H1 (cell line): ENCODE results near the gene ANAPC7. TPM values are rescaled to one million over a fixed set of nuclear protein-coding genes. Genes with fewer than 3 reads are reported as not detected.

ENCODE experiments used
- BRCA1 ChIP-seq: IDR thresholded peaks from 2 replicates; pipeline ENCODE4 v1.6.1; 2012; ENCODE audit warnings: low read depth, low read length, improper control_type of control experiment
- EP300 ChIP-seq, 2 experiments: IDR thresholded peaks; 1 replicate in 1 of 2; 2 replicates in 1 of 2; pipeline ENCODE4 v1.6.1; 2011 to 2012; ENCODE audit warnings: low read depth in 2 of 2, low read length in 2 of 2, mild to moderate bottlenecking in 2 of 2, borderline replicate concordance in 1 of 2, inconsistent platforms in 1 of 2, moderate library complexity in 1 of 2
- HDAC2 ChIP-seq, 2 experiments: fragments of 300-600 bp in 1 of 2; sonication (generic) in 1 of 2; IDR thresholded peaks; 2 replicates each; pipeline ENCODE4 v1.6.1; 2011 to 2012; ENCODE audit warnings: low read depth in 2 of 2, low read length in 2 of 2, mild to moderate bottlenecking in 2 of 2, moderate library complexity in 2 of 2, borderline replicate concordance in 1 of 2, inconsistent platforms in 1 of 2
- TAF7 ChIP-seq: optimal IDR thresholded peaks from 2 replicates; pipeline ENCODE3; 2011; ENCODE audit warnings: low read depth, mild to moderate bottlenecking, inconsistent platforms, low read length, moderate library complexity, borderline replicate concordance
- TBP ChIP-seq: IDR thresholded peaks from 2 replicates; pipeline ENCODE4 v1.6.1; 2011; ENCODE audit warnings: low read depth, low read length, improper control_type of control experiment
- polyA plus RNA-seq, 7 experiments: library from polyadenylated mRNA; depleted of rRNA in 3 of 7; stranded (reverse) in 5 of 7; unstranded in 2 of 7; fragments of >200 nt in 5 of 7; fragments of 200-250 nt in 2 of 7; gene quantifications; 1 replicate in 5 of 7; 2 replicates in 1 of 7; 4 replicates in 1 of 7; pipeline versions ENCODE4 v1.2.1 to v1.2.3, GENCODE V29; 2011 to 2013; ENCODE audit warnings: missing spikeins in 2 of 7, mixed read lengths in 2 of 7
- total RNA-seq: library from RNA; stranded (reverse); fragmentation: NEBNext Ultra II Directional; extraction: Animal tissue kit (Norgen Biotek cat#: 25700); gene quantifications from 2 replicates; pipeline ENCODE4 v1.2.1, GENCODE V29; 2021

ANAPC7 gene
- total and polyA plus RNA-seq, 2 of the 8 experiments (the other 6 are each of a cell fraction or from before 2014, with no cell fraction given): 72.8 to 105 TPM

GRCh38 chr12:110426406-110426805 lies 22.9 kb upstream of the ANAPC7 start (continued):
- no peak for TF ChIP-seq BRCA1
- no peak for TF ChIP-seq TAF7
- no peak for TF ChIP-seq TBP
- TF ChIP-seq HDAC2 (IDR thresholded peaks at IDR 0.05; ENCODE audit: borderline replicate concordance in 1 of 2, low read depth in 2 of 2, low read length in 2 of 2): no peak
- no peak for TF ChIP-seq EP300 (IDR thresholded peaks at IDR 0.05; ENCODE audit: borderline replicate concordance in 1 of 2, low read depth in 2 of 2, low read length in 2 of 2)
